ENCODE measurements around the gene USP1. TPM values are rescaled to one million over a fixed set of nuclear protein-coding genes. Genes with fewer than 3 reads are reported as not detected.

Gene USP1
- total RNA-seq, 1 experiment from 2014 or later: 42.9 TPM

- H3K27me3 ChIP-seq (ENCODE audit: control insufficient read depth, insufficient read depth, low read length): peaks cover 4% of the 10 kb centered on the region; the same call in 1 of the 2 replicates
- no peak for TF ChIP-seq CTCF (IDR thresholded peaks at IDR 0.05)
- no peak for TF ChIP-seq TCF7L2 (IDR thresholded peaks at IDR 0.05; ENCODE audit: low read depth, low read length)
- no peak for TF ChIP-seq SIN3A (IDR thresholded peaks at IDR 0.05; ENCODE audit: borderline replicate concordance, insufficient read depth, low read depth, low read length)
- no peaks in the 10 kb centered on the region for H3K4me1 ChIP-seq (ENCODE audit: control insufficient read depth, insufficient read depth, low read length)
- ChIA-PET POLR2A (no interaction called here), CTCF (no interaction called here)
- H3K4me3 ChIP-seq (ENCODE audit: low read depth in 2 of 2, low read length in 2 of 2): no peak overlapping the region
- no peak for DNase-seq (ENCODE audit: low read depth, low spot score)
- no peaks in the 10 kb centered on the region for H3K36me3 ChIP-seq (ENCODE audit: control insufficient read depth, insufficient read depth, low read length)
- in situ Hi-C loops (cut with HindIII; ENCODE audit: low pct_unique_long_range_greater_than_20kb, low sequenced_read_pairs): no loop called here
- no peak overlapping the region for H3K27ac ChIP-seq (ENCODE audit: low read length)
- BruUV-seq (replicated peaks): no TSS peak
- H3K9me3 ChIP-seq (ENCODE audit: control insufficient read depth, insufficient read depth, low read depth, low read length): no peaks in the 10 kb centered on the region
- no peak for ATAC-seq
- intact Hi-C loops (cut with micrococcal nuclease; ENCODE audit: unreplicated experiment): no loop called here
Measured at GRCh38 chr1:62397301-62397700, 39.5 kb upstream of the USP1 start.

GRCh38 chr1:62398377-62398776 lies 38.5 kb upstream of the USP1 start:
- no peak overlapping the region for H3K27ac ChIP-seq (ENCODE audit: low read length)
- no peaks in the 10 kb centered on the region for H3K9me3 ChIP-seq (ENCODE audit: control insufficient read depth, insufficient read depth, low read depth, low read length)
- no peak for ATAC-seq
- peaks cover 4% of the 10 kb centered on the region; the same call in 1 of the 2 replicates for H3K27me3 ChIP-seq (ENCODE audit: control insufficient read depth, insufficient read depth, low read length)
- H3K4me3 ChIP-seq (ENCODE audit: low read depth in 2 of 2, low read length in 2 of 2): no peak overlapping the region
- no peaks in the 10 kb centered on the region for H3K36me3 ChIP-seq (ENCODE audit: control insufficient read depth, insufficient read depth, low read length)
- TF ChIP-seq REST (IDR thresholded peaks at IDR 0.05; ENCODE audit: insufficient read depth in 1 of 2, low read depth in 2 of 2, low read length in 1 of 2): no peak
- no peak for TF ChIP-seq POLR2AphosphoS5 (IDR thresholded peaks at IDR 0.05; ENCODE audit: low read depth, low read length)
- TF ChIP-seq SIN3A (IDR thresholded peaks at IDR 0.05; ENCODE audit: borderline replicate concordance, insufficient read depth, low read depth, low read length): no peak
- TF ChIP-seq TCF7L2 (IDR thresholded peaks at IDR 0.05; ENCODE audit: low read depth, low read length): no peak
- no peak for TF ChIP-seq CTCF (IDR thresholded peaks at IDR 0.05)
- ChIA-PET CTCF (no interaction called here), POLR2A (interaction anchor here (0.6 kb wide), 1 partner anchor 442 kb away, joined by 3 read pairs; no protein-coding TSS in a partner anchor)
- BruUV-seq (replicated peaks): no TSS peak
- H3K4me1 ChIP-seq (ENCODE audit: control insufficient read depth, insufficient read depth, low read length): no peaks in the 10 kb centered on the region
- in situ Hi-C loops (cut with HindIII; ENCODE audit: low pct_unique_long_range_greater_than_20kb, low sequenced_read_pairs) (no loop called here), intact Hi-C loops (cut with micrococcal nuclease; ENCODE audit: unreplicated experiment) (no loop called here)
- no peak for DNase-seq (ENCODE audit: low read depth, low spot score)
